Non-pigmented ciliary epithelial cell (primary cell): ENCODE measurements around the gene WNT5B.

ENCODE experiments used
- DNase-seq: peaks from one replicate; pipeline ENCODE4 v3.0.0-alpha.2; 2010; ENCODE audit warnings: low read depth

WNT5B gene

GRCh38 chr12:1630133-1630826, 1.2 kb downstream of the WNT5B start:
- no peak for DNase-seq

- no peak for DNase-seq
Observed at GRCh38 chr12:1630827-1631591, 2.0 kb downstream of the WNT5B start.

GRCh38 chr12:1632702-1633101, 3.7 kb downstream of the WNT5B start:
- no peak for DNase-seq

GRCh38 chr12:1633459-1633858, 4.4 kb downstream of the WNT5B start:
- no peak for DNase-seq

- DNase-seq = no peak
Observed at GRCh38 chr12:1634149-1634548, 5.1 kb downstream of the WNT5B start.

GRCh38 chr12:1634590-1635191, 5.7 kb downstream of the WNT5B start:
- no peak for DNase-seq

GRCh38 chr12:1635301-1636095, 6.5 kb downstream of the WNT5B start:
- DNase-seq = no peak

- DNase-seq = no peak
Observed at GRCh38 chr12:1638203-1638602, 9.2 kb downstream of the WNT5B start.

GRCh38 chr12:1639538-1639937, 10.5 kb downstream of the WNT5B start:
- DNase-seq = no peak

- no peak for DNase-seq
Observed at GRCh38 chr12:1640328-1641234, 11.6 kb downstream of the WNT5B start.

- no peak for DNase-seq
Observed at GRCh38 chr12:1642513-1642912, 13.5 kb downstream of the WNT5B start.

- DNase-seq = no peak
Observed at GRCh38 chr12:1643043-1643442, 14.0 kb downstream of the WNT5B start.

GRCh38 chr12:1643905-1644533, 15.0 kb downstream of the WNT5B start:
- DNase-seq = no peak

GRCh38 chr12:1644534-1645438, 15.8 kb downstream of the WNT5B start:
- no peak for DNase-seq

- no peak for DNase-seq
Observed at GRCh38 chr12:1645819-1646218, 16.8 kb downstream of the WNT5B start.

- no peak for DNase-seq
Observed at GRCh38 chr12:1646569-1647284, 17.7 kb downstream of the WNT5B start.

GRCh38 chr12:1647285-1647669, 18.2 kb downstream of the WNT5B start:
- no peak for DNase-seq

- DNase-seq = no peak
Observed at GRCh38 chr12:1650260-1650977, 21.4 kb downstream of the WNT5B start.

- no peak for DNase-seq
Observed at GRCh38 chr12:1650978-1651361, 21.9 kb downstream of the WNT5B start.
